Fibroblast of the aortic adventitia (primary cell): Measurements from ENCODE around the gene MRE11. TPM values are rescaled to one million over a fixed set of nuclear protein-coding genes. Genes with fewer than 3 reads are reported as not detected.
"Not testable (repeated sequence)": the region's sequence is repeated elsewhere in the genome, so short reads cannot be mapped to it uniquely, and the experiment has no call there.

Experiments
- DNase-seq: peaks from one replicate; pipeline ENCODE4 v3.0.0-alpha.2; 2010; ENCODE audit warnings: low read depth
- H3K4me3 ChIP-seq: 2 replicates; pipeline ENCODE4 v1.5.1; 2011; ENCODE audit warnings: low read depth, mild to moderate bottlenecking, control low read depth, low read length, moderate library complexity
- total RNA-seq: library from RNA; depleted of rRNA; stranded (reverse); fragments of >200 nt; gene quantifications from 2 replicates; pipeline ENCODE4 v1.2.3, GENCODE V29; 2012; ENCODE audit warnings: low replicate concordance
- TF ChIP-seq, protein P1 (sequence below): IDR thresholded peaks from 2 replicates; pipeline ENCODE4 v1.5.1; 2011; ENCODE audit warnings: mild to moderate bottlenecking, low read length, control low read depth, inconsistent platforms; ENCODE audit not compliant: insufficient read depth

MRE11 gene
- total RNA-seq, 1 donor, result 23.9 TPM

DNA sequence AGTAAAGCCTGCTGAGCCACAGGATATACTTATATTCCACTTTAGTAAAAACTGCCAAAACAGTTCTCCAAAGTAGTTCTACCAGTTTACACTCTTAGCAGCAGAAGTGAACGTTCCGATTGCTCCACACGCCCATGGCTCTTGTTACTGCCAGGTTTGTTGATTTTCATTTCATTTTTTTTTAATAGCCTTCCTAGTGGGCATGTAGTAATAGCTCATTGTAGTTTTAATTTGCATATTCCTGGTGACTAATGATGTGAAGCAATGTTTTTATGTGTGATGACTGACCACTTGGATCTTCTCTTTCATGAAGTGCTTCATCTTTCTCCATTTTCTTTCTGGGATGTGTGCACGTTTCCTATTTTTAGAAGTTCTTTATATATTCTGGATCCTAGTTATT lies 13.8 kb upstream of the MRE11 start:
- H3K4me3 ChIP-seq, result no peak overlapping the region
- TF ChIP-seq, protein P1, sequence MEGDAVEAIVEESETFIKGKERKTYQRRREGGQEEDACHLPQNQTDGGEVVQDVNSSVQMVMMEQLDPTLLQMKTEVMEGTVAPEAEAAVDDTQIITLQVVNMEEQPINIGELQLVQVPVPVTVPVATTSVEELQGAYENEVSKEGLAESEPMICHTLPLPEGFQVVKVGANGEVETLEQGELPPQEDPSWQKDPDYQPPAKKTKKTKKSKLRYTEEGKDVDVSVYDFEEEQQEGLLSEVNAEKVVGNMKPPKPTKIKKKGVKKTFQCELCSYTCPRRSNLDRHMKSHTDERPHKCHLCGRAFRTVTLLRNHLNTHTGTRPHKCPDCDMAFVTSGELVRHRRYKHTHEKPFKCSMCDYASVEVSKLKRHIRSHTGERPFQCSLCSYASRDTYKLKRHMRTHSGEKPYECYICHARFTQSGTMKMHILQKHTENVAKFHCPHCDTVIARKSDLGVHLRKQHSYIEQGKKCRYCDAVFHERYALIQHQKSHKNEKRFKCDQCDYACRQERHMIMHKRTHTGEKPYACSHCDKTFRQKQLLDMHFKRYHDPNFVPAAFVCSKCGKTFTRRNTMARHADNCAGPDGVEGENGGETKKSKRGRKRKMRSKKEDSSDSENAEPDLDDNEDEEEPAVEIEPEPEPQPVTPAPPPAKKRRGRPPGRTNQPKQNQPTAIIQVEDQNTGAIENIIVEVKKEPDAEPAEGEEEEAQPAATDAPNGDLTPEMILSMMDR, result no peak
- no peak for DNase-seq

DNA sequence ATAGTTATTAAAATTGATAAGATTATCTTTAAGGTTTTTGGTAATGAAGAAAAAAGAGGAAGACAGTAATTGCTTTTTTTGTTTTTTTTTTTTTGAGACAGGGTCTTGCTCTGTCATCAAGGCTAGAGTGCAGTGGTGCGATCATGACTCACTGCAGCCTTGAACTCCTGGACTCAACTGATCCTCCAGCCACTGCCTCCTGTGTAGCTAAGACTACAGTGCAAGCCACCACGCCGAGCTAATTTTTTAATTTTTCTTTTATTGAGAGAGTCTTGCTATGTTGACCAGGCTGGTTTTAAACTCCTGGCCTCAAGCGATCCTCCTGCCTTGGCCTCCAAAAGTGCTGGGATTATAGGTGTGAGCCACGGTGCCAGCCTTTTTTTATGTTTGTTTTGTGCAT lies 12.9 kb upstream of the MRE11 start:
- not testable (repeated sequence) for DNase-seq, H3K4me3 ChIP-seq

DNA sequence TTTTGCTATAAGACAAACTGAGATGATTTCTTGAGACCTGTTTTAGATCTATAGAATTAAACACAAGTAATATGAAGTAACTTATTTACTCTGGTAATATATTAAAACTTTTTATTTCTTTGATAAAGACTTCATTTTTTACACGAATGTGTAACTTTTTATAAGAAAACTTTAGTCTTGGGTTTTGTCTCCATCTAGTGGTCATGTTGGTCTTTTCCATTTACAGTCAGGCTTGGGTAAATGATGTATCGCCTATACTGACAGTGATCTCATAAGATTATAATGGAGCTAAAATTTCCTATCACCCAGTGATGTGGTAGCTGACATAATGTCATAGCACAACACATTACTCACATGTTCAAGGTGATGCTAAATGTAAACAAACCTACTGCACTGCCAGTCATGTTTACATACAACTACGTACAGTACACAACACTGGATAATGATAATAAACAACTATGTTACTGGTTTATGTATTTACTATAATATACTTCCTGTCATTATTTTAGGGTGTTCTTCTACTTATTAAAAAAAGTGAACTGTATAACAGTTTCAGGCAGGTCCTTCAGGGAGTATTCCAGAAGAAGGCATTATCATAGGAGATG lies 11.1 kb upstream of the MRE11 start:
- TF ChIP-seq, protein P1, result peak; percentile 62
- H3K4me3 ChIP-seq, result no peak overlapping the region
- peak; percentile 81 for DNase-seq

DNA sequence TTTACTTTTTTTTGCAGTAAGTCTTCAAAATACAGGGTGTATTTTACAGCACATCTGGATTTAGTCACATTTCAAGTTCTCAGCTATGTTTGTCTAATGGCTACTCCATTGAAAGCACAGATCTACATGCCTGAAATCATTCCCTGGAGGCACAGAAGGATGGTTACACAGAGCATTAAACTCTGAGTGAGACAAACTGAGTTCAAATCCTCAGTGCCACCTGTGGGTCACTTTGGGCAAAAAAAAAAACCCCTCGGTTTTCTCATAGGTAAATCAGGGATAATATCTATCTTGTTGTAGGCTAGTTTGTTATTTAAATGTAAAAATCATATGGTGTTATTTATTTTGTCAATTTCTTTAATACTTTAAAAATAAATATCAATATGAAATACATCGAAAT lies 7.9 kb upstream of the MRE11 start:
- no peak overlapping the region for H3K4me3 ChIP-seq
- TF ChIP-seq, protein P1, result no peak
- DNase-seq, result no peak

DNA sequence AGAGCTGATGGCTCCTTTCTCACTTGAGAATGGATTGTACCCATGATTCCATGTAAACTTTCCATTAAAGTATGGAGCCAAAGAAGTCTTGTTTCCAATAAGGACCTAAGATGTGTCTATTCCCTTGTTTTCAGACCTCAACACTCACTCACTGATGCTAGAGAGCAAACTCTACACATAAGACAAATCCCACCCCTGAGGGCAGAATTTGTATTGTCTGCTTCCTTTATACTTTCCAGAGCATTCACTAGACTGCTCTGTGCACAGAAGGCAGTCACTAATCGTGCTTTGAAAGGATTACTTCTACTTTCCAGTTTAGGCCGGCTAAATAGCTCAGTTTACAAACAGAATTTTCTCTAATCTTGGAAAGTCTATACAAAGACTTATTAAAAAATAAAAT lies 6.5 kb upstream of the MRE11 start:
- H3K4me3 ChIP-seq, result no peak overlapping the region
- TF ChIP-seq, protein P1, result no peak
- no peak for DNase-seq

DNA sequence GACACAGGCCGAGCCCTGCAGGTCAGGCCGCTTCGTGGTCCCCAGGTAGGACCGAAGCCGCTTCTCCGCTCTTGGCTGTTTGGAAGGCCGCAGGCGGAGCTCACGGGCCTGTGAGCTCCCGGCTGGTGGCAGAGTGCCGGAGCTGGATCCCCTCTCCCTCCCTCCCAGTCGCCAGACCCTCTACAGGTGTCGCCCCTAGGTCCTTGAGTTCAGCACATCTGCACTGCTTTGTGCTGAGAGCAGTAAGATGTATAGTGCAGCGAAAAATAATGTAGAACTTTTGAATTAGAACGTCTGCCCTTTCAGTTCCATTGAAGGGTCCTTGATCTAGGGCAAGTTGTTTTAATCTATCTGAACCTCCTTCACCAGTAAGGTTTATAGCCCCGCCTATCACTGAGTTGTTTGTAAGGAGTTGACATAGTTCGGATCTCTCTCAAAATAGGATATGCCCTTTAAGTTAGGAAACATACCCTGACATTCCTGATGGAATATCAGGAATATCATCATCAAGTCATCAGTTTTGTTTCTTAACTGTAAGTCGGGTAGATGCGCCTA lies 559 bp upstream of the MRE11 start:
- H3K4me3 ChIP-seq, result peak overlapping the region; percentile 87
- TF ChIP-seq, protein P1, result no peak
- DNase-seq, result peak; percentile 17

DNA sequence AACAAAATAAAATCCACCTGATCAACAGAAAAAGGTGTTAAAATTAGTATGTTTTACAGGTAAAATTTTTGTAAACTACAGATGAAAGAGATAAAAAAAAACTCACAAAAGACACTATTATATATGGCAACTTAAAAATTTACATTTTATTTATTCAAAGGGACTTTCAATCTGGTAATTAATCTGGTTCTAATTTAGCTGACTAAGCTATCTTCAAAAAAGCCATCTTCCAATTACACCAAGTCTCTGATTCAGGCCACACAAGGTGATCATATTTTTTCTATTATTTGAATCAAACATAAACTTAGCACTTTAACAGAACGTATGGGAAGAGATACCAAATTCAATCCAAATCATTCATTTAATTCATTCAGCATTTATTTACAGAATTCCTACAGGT lies 7.6 kb downstream of the MRE11 start:
- TF ChIP-seq, protein P1, result no peak
- DNase-seq, result no peak
- H3K4me3 ChIP-seq, result no peak overlapping the region
